Amygdala (tissue), 56 donors: Measurements from ENCODE around the gene SPPL3.

Experiments
- DNase-seq, 56 donors: peaks; one replicate each; lab custom pipeline; 2025; lab: John Stamatoyannopoulos, UW

The SPPL3 gene

GRCh38 chr12:120822832-120823503 lies 81.2 kb downstream of the SPPL3 start:
- no peak for DNase-seq

GRCh38 chr12:120821878-120822277 lies 82.3 kb downstream of the SPPL3 start:
- no peak for DNase-seq

GRCh38 chr12:120820884-120821510 lies 83.2 kb downstream of the SPPL3 start:
- DNase-seq = peak in 10 of 56 donors; percentile 11 to 46 (median 34)

GRCh38 chr12:120818416-120818815 lies 85.7 kb downstream of the SPPL3 start:
- peak in 8 of 56 donors; percentile 10 to 68 (median 41) for DNase-seq

GRCh38 chr12:120817559-120818330 lies 86.4 kb downstream of the SPPL3 start:
- DNase-seq = no peak

GRCh38 chr12:120816363-120816762 lies 87.8 kb downstream of the SPPL3 start:
- DNase-seq = no peak

GRCh38 chr12:120814903-120815429 lies 89.2 kb downstream of the SPPL3 start:
- DNase-seq = no peak

GRCh38 chr12:120814203-120814902 lies 89.8 kb downstream of the SPPL3 start:
- no peak for DNase-seq

- DNase-seq = no peak
These were observed 90.5 kb downstream of the SPPL3 start for GRCh38 chr12:120813588-120814153.

GRCh38 chr12:120810021-120810420 lies 94.1 kb downstream of the SPPL3 start:
- no peak for DNase-seq

- no peak for DNase-seq
These were observed 99.7 kb downstream of the SPPL3 start for GRCh38 chr12:120804428-120804827.

- no peak for DNase-seq
These were observed 103.0 kb downstream of the SPPL3 start for GRCh38 chr12:120801146-120801545.

GRCh38 chr12:120800665-120801064 lies 103.5 kb downstream of the SPPL3 start:
- DNase-seq = no peak

GRCh38 chr12:120799243-120800045 lies 104.7 kb downstream of the SPPL3 start:
- no peak for DNase-seq

GRCh38 chr12:120798696-120799095 lies 105.5 kb downstream of the SPPL3 start:
- DNase-seq = no peak

GRCh38 chr12:120797677-120798642 lies 106.2 kb downstream of the SPPL3 start:
- DNase-seq = no peak

GRCh38 chr12:120795441-120796178 lies 108.5 kb downstream of the SPPL3 start:
- DNase-seq = no peak

- DNase-seq = no peak
These were observed 110.8 kb downstream of the SPPL3 start for GRCh38 chr12:120793357-120793756.
